Right renal pelvis (tissue), 4 donors: ENCODE results near the gene MPP7. TPM values are rescaled to one million over a fixed set of nuclear protein-coding genes. Genes with fewer than 3 reads are reported as not detected.

ENCODE experiments used
- DNase-seq, 4 donors: peaks; one replicate each; pipeline ENCODE4 v3.0.0-alpha.2; 2013; ENCODE audit warnings: low read depth in 4 of 4, low spot score in 3 of 4, missing footprints in 1 of 4
- polyA plus RNA-seq, 4 donors: library from polyadenylated mRNA; unstranded; fragments of 120-200 nt; gene quantifications; one replicate each; pipeline ENCODE4 v1.2.1, GENCODE V29; 2013; ENCODE audit not compliant: insufficient read length in 4 of 4

MPP7 gene
- polyA plus RNA-seq, 4 donors: 7.7 to 10.3 (median 8.8) TPM

DNA sequence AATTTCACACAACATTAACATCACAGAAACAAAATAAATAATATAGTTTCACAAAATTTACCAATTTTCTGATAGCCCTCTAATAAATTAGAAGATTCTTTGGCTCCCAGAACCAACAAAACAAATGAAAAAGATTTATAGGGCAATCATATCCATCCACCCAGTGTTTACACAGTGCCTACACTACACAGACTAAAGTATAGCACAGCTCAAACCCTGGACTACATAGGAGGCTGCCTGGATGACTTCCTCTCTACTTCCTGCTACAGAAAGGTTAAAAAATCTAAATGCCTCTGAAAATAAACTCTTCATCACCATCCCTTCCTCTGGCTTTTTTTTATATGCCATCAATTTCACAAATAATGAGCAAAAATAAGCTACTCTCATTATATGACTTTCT is 28.4 kb downstream of the MPP7 start:
- DNase-seq: no peak

DNA sequence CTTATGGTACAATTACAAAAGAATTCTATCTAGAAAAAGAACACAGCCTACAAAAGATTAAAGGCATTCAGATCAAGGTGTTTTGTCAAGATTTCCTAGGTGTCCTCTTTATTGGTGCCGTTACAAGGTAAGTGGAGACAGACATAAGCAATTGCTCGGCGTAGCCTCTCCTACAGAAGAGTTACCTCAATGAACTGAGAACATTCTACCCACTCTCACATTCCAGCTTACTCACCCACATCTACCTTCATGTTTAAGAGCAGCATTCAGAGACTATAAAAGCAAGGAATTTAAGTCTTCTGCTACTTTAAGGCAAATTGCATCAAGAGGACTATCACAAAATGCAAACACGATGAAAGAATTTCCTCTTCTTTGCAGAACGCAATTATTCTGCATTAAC is 29.5 kb downstream of the MPP7 start:
- DNase-seq: no peak

DNA sequence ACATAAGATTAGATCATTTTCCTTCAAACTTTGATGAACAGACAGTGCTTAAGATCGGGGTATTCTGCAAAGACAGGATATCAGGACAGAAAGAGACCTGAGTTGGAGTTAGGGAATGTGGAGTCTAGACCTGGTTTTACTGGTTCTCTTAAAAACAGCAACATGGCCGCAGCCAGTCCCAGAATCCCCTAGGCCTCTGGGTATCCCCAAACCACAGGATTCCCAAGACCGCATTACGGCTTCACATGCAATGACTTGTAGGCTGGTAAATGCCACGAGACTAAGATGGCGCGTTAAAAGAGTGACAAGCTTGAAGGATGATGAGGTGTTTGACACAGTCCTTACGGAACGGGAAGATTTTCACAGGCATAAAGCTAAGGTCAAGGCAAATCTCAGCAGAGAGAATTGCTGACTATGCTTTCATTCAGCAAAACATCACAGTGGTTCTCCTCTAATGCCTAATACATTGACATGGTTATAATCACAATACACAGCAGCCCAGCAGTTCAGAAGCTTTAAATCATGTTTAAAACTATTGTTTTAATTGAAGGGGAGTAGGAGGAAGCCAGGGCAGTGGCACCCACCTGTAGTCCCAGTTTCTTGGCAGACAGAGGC is 32.9 kb downstream of the MPP7 start:
- no peak for DNase-seq

DNA sequence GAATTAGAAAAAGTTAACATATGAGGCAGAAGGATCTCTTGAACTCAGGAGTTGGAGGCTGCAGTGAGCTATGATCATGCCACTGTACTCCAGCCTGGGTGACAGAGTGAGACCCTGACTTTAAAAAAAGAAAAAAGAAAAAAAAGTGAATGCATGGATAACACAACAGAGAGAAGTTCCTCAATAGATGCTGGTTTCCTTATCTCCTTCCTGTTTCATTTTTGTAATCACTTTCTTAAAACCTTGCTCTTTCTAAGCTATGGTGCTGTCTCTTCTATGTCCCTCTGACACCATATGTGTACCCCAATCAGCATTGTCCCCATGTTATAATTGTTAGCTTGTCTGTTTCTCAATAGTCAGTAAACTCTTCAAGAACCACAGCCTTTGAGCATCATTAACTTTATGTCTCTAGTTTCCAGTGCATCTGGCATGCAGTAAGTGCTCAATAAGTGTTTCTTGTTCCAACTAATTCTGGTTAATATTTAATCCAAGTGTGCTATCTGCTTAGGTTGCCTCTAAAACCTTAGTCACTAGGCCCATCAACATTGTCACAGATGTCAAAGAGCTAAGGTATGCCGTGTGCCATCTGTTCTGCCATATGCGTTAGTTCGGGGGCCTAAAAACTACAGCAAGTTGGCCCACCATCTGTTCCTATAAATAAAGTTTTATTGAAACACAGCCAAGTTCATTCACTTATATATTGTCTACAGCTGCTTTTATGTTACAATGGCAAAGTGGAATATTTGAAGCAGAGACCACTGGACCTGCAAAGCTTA is 36.2 kb downstream of the MPP7 start:
- no peak for DNase-seq

DNA sequence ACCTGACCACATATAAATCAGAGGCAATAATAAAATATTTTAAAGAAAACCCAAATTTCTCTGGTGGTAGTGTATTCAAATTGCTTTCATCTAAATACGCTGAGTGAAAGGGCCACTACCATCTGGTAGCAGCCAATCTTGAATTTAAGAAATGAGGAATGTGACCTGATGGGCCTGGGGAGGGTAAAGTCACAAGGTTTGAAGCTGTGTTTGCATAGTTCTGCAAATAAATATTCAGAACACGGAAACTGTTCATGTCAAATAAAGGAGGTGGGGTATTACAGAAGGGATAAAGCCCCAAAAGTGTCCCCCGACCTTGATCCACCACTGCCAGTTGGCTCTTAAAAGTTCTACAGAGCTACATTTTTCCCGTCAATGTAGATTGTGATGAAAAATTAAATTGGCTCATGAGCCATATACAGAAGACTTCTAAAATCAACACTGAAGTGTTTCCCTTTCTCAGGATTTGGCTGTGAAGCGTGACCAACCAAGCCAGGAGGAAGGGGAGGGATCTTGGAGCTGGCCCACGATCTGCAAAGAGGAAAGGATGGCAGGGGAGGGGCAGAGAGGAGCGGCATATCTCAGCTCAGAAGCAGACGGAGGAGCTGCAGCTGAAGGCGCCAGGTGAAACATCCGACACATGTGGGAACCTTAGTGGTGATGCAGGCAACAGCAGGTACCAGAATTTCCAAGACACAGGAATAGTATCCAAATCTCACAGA is 39.6 kb downstream of the MPP7 start:
- no peak for DNase-seq

DNA sequence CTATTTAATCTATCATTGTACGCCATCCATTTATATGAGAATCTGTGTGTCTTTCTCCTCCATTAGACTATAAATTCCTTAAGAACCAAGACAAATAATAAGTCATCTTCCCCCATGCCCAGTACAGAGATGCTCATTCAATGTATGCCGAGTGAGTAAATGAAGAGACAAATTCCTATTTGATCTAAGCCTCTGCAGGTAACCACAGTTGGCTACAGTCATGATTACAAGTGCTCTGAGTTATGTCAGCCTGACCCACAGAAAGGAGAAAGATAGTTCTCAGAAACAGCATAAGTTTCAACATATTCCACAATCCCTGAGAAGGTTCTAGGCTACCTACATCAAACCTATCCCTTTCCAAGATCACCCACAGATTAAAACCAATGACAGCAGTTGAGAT is 46.1 kb downstream of the MPP7 start:
- no peak for DNase-seq

DNA sequence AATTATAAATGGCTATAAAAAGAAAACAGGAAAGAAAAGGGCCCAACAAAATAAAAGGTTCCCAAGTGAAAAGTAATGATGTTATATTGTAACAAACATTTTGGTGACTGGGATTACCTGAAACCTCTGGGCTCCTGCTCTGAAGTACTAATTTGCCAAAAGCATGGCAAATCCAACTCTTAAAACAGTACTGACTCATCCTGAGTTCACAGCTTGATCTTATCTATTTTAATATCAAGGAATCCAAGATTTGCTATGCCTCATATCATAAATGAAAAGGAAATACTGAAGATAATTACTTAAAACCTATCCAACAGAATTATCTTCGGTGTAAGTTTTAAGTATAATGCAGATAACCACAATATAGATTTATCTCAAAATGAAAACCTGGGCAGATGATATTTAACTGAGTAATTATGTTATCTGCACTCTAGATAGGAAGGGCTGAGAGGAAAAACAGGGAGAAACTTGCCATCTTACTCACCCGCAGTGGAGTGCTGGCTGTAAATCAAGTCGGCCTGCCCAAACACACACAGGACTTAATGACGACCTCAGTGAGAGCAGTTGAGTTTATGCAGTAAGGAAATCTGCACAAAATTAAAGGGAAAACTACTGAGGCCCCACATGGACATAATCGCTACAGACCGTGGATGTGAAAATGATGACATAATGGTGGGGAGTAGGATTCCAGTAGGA is 48.4 kb downstream of the MPP7 start:
- DNase-seq: no peak

DNA sequence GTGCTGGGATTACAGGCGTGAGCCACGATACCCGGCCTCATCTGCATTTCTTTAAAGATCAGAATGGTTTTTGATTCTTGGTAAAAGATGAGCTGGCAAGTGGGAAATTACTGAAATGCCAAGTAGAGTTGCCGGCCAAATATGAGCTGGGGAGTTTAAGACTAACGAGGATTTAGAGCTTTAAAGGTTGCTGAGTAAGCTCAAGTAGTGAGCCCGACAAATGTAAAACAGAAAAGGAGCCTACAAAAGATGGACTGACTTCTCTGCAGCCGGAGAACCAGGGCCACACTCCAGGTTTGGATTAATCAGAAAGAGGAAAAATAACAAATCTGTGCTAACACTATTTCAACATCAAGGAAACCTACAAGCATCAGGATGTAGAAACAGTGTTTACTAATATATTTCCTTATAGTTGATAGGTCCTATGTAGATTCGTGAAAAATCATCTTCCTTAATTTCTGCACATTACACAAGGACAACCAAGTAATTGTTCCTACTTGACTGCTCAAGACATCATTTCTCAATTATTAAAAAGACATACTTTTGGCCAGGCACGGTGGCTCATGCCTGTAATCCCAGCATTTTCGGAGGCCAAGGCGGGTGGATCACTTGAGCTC is 49.6 kb downstream of the MPP7 start:
- DNase-seq: no peak

Other genes starting within 250 kb of the MPP7 start
- gene WAC, start 230.1 kb upstream of the MPP7 start, polyA plus RNA-seq: 100 to 1,000 TPM; 128 to 170 (median 159) TPM